T-helper 2 cell (primary cell): Measurements from ENCODE around the gene STX11.
"Not testable (repeated sequence)": the region's sequence is repeated elsewhere in the genome, so short reads cannot be mapped to it uniquely, and the experiment has no call there.

Experiments
- DNase-seq, 5 experiments: peaks; one replicate each; pipeline versions ENCODE4 v3.0.0 to v3.0.0-alpha.2; 2012 to 2022
- total RNA-seq, 2 donors: gene quantifications; one replicate each; lab custom pipeline; 2026; lab: John Stamatoyannopoulos, UW

The STX11 gene
- 24.2 to 42.1 reads per million in 2 donors for total RNA-seq

DNA sequence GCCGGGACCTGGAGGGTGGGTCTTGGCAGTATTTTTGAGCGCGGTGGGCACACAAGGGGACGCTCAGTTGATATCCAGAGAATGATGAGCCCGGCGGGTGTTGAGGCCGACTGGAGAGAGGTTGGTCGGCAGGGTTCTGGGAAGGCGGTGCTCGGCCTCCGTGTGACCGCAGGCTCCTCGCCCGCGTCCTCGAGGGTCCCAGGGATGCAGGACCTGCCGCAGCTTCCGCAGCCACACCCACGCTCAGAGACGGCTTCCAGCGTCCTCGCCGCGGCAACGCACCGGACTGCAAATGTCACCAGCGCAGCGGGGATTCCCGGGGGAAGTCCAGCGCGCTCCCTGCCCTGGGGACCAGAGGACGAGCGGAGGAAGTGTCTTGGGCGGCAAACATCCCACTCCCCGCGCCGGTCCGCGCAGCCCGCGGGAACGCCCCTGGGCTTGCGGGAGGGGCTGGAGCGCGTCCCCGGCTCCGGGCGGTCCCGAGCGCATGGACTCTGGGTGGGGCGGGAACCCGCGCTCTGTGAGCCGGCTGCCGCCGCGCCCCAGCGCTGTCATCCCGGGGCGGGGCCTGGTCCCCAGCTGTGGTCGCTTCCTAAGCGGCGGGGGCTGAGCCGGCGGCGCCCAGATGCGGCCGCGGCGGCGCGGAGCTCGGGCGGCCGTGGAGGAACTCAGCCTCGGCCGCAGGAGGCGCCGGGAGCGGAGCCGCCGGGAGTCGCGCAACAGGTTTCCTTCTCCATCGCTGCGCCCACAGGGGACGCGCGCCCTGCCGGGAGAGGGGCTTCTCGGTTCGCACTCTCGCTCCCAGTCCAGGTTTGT lies at the start of gene STX11:
TSS of gene STX11 (plus strand) at position 624 of the 816 bp plus-strand sequence. CDS start 36,111 bp downstream, outside the sequence.
- DNase-seq, result peak; percentile 44 to 90 (median 57)

DNA sequence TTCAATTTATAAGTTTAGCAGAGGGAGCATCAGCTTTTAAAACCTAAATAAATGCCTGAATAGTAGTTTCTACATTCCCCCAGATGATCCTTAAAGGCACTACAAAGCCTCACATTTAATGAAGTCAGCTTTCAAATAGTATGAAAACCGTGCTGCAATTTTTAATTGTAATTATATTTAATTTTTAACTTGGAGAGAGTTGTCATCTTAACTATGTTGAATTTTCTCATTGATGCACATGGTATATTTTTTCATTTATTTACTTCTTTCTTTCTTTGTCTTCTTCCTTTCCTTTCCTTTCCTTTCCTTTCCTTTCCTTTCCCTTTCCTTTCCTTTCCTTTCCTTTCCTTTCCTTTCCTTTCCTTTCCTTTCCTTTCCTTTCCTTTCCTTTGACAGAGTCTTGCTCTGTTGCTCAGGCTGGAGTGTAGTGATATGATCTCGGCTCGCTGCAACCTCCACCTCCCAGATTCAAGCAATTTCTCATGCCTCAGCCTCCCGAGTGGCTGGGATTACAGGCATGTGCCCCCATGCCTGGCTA lies 47.2 kb upstream of the STX11 start:
- DNase-seq, result no peak

DNA sequence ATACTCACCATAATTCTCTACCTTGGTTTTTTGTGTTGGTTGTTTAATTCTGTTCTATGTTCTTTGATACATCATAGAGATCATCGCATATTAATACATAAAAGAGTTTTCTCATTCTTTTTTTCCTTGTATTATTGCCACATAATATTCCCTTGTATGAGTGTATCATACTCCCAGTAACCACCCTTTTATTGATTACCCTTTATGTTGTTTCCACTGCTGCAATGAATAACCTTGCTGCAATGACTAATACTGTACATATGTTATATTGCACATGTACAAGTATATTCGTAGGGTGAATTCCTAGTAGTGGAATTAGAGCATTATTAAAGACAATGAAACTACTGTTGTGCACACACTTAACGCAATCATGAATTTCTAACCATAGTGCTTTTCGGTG lies 45.8 kb upstream of the STX11 start:
- no peak for DNase-seq

DNA sequence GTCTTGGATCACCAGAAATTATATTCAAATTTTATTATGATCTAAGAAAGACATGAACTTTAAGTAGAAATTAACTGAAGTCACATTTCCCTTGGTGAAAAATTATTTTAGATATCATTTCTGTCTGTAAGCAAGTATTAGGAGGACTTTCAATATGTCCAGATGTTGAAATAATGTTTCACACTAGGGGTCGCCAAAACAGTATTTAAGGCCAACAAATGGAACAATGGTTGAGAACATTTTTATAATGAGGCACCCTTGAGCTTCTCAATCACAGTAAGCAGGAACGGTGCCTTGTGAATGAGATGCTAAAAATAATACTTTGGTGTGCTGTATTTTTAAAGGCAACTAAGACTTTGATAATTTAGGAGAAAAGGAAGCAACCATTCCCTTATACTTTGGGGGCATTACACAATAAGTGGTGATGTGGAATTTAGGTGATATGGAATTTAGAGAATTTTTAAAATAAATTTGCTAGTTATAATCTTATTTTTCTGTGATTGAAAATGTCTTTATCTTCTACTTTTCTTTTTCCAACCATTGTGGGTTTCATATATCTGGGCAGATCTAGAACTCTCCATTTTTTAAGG lies 45.3 kb upstream of the STX11 start:
- peak in 2 of 5 experiments; percentile 41 to 81 for DNase-seq

DNA sequence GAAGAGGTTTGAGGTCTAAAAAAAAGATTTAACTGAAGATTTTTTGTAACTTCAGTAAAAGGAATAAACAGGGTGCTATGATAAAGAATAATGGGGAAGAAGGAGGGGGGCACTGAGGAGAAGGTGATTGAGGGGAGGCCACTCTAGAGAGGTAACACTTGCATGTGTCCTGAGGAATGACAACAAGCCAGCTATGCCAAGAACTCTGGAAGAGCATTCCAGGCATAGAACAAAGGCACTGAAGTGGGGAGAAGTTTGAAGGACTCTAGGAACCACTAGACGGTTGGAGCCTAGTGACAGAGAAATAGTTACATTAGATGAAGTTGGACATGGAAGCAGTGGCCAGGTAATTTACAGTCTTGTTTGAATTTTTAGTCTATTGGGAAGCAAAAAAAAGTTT lies 44.1 kb upstream of the STX11 start:
- no peak for DNase-seq

DNA sequence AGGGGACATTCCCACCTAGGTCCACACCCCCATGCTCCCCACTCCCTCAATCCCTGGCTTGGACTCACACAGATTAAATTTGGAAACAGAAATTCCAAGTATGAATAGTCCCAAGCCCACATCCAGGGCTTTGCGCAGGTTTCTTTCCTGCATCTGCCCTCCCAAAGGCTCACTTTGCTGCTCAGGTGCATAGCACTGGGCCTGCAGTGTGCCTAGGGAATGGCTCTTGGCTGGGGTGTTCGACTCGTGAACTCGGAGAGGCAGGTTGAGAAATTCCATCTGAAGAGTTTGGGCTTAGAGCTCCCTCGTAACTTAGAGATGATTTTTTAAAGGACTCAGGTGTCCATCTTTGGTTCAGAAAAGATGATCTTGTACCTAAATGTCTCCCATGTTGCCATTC lies 40.1 kb upstream of the STX11 start:
- DNase-seq, result no peak

DNA sequence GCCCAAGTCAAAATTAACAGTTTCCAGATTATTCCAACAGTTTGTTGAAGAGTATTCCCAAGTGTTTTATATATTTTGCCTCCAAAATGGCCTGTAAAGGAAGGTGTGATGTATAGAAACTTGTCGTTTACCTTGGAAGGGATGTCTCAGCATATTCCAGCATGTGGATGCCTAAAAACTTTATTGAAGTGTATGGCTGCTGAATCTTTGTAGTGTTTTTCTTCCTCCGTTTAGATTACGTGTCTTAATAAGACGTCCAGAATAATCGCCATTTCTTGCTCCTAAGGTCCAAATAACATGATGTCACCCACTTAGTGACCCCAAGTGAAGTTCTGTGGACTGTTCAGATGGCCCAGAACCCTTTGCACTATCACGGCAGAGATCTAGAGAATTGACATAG lies 37.0 kb upstream of the STX11 start:
- DNase-seq, result no peak

DNA sequence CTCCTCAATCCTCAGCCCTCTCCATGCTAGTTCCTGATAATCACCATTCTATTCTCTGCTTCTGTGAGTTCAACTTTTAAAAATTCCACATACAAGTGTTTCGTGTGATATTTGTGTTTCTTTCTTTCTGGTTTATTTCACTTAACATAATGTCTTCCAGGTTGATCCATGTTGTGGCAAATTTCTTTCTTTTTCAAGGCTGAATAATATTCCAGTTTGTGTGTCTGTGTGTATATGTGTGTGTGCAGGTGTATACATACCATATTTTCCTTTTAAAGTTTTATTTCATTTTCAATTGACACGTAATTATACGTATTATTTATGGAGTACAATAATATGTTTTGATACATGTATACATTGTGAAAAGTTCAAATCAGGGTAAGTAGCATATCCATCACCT lies 35.1 kb upstream of the STX11 start:
- DNase-seq, result no peak

DNA sequence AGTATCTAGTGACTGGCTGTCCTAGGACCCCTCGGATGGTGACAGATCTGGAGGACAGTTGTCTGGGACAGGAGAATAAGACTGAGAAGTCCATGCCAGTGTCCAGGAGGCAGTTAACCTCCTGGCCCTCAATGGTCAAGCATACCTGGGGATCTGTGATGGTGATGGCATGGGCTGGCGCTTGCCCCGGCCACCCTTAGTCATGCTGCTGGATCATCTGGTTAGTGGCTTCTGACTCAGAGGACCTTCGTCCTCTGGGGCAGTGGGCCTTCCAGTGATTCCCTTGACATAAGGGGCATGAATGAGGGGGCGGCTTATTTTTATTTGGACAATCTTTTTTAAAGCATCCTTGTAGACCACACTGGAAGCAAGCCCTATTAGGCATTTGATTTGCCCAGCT lies 30.9 kb upstream of the STX11 start:
- no peak for DNase-seq

DNA sequence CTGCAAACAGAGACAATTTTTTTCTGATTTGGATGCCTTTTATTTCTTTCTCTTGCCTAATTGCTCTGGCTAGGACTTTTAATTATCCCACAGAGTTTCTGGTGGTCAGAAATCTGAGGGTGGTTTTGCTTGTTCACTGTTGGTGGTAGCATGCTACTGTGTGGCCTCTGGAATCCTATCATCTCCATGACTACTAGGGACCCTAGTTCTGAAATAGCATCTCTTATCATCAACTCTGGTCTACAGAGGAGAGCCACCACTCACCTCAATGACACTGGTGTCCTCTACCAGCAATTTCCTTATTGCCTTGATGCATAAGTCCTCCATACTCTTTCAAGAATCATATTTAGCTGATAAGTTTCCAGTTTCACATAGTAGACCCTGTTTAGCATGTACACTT lies 27.5 kb upstream of the STX11 start:
- no peak for DNase-seq

DNA sequence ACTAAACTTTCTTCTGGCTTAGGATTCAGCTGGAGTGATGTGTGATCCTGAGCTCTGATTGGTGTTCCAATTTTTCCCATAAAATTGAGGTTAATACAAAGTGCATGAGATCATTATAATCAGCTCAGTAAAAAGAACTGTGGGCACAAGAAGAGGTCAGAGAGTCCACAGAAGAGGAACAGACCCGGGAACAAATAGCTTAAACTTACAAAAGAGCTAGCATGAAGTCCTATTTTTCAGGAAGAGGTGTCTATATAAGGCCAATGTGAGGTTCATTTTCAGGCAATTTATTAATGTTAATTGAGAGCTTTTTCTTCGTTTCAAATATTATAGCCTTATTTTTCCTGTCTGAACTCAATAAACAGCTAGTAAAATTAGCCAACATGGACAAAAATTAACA lies 26.9 kb upstream of the STX11 start:
- no peak for DNase-seq

DNA sequence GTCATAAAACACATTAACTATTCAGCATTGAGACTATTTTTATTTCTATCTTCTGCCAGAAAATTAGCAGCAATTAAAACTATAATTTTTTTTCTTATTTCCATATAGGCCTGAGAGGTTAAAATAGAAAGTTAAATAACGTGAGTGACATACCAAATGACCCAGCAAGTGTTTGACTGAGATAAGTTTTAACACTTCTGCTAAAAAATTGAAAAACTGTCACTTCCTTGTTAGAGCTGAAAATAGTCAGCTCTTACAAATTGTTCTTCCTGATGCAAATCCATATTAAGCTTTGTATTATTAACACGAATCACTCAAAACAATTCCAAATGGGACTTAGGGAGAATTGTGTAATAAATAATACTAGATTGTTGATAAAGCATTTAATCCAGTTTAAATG lies 26.5 kb upstream of the STX11 start:
- DNase-seq, result no peak

DNA sequence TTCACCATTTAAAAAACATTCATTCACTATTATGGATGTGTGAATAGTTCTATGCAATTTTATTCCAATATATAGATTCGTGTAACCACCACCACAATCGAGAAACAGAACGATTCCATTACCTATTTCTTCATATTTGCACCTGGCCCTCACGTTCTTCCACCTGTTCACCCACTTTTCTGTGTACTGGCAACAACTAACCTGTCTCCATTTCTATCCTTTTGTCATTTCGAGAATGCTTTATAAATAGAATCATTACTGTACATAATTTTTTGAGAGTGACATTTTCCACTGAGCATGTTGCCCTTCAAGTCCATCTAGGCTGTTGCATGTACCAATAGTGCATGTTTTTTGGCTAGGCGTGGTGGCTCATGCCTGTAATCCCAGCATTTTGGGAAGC lies 23.2 kb upstream of the STX11 start:
- DNase-seq, result no peak

DNA sequence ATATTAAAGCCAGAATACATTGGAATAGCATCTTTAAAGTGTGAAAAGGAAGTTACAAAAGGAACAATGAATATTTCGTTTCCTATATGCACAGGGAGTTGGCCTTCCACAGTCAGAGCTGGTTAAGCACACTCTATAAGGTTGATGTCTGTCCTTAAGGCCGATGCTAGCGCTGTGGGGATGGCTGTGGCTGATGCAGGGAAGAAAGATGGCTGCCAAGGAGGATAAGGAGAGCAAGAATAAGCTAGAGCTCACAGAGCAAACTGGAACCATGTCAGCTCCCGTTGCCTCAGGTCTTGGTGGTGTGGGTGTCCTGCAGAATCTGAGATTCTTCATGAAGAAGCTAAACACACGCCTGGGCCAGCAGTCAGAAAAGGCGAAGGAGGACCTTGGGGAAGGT lies 20.8 kb upstream of the STX11 start:
- DNase-seq, result no peak

DNA sequence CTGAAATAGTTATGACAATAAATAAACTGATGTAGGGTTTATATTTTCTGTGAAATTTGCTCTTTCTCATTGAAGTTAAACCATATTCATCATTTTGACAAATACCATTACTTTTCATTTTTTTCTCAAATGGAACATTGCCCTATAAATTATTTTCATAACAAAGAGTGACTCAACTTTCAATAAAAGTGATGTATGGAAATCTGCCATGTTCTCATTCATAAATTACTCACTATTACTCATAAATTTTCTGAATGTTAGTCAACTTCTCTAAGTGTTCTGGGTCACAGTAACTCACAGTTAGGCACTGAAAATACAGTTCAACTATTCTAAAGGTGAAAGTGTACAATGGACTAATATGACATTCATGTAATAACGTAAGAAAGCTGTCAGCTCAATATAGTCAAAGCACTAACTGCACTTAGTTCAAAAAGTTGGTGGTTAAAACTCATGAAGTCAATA lies 19.0 kb upstream of the STX11 start:
- peak in 1 of 5 experiments; percentile 53 for DNase-seq

DNA sequence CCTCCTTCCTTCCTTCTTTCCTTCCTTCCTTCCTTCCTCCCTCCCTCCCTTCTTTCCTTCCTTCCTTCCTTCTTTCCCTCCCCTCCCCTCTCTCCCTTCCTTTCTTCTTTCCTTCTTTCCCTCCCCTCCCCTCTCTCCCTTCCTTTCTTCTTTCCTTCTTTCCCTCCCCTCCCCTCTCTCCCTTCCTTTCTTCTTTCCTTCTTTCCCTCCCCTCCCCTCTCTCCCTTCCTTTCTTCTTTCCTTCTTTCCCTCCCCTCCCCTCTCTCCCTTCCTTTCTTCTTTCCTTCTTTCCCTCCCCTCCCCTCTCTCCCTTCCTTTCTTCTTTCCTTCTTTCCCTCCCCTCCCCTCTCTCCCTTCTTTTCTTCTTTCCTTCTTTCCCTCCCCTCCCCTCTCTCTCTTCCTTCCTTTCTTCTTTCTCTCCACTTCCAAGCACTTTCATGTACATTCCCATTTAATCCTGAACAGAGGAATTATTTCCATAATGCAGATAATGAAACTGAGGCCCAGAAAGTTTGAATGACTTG lies 18.1 kb upstream of the STX11 start:
- DNase-seq, result not testable (repeated sequence)

DNA sequence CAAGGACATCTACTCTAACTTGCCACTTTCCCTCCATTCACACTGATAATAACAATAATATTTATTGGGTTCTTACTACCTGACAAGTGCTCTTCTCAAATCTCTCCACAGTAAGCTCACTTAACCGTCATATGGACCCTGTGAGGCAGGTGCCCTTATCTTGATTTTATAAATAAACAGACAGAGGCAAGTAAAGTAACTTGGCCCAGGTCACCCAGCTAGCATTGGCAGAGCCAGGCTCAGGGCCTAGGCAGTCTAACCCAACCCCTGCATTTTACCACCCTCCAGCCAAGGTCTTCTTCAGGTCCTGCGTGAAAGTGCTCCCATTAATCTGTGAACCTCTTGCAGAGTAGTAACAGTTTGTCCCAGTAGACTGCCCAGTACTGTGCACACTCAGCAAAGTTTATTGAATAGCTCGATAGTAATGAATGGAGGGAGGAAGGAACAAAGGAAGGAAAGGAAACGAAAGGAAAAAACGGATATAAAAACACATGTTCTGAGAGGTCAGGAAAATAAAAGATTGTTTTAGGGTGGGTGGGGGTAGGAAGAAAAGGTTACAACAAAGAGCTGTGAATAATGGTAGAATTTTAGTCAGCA lies 17.0 kb upstream of the STX11 start:
- DNase-seq, result no peak

DNA sequence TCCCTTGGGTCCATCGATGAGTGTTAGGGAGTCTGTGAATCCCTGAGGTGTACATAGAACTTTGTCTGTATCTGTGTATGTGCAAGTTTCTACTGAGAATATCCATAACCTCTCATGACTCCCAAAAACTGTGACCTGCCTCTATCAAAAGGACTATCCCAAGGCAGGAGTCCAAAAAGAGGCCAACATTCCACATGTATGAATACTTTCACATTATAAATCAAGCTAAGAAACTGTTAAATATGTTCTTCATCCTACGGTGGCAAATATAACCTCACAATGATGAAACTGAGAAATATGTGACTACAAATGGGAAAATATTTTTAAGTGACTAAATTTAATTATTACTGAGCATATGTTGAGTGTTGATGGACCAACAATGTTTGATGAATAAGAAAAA lies 16.1 kb upstream of the STX11 start:
- DNase-seq, result no peak

DNA sequence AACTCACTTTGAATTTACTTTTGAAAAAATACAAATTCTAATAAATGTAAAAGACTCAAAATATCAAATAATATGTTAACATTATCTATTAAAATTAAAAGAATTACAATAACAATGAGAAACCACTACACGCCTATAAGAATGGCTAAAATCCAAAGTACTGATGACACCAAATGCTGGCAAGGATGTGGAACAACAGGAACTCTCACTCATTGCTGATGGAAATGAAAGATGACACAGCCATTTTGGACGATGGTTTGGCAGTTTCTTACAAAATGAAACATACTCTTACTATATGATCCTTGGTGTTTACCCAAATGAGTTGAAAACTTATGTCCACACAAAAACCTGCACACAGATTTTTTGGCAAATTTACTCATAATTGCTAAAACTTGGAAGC lies 15.6 kb upstream of the STX11 start:
- no peak for DNase-seq

DNA sequence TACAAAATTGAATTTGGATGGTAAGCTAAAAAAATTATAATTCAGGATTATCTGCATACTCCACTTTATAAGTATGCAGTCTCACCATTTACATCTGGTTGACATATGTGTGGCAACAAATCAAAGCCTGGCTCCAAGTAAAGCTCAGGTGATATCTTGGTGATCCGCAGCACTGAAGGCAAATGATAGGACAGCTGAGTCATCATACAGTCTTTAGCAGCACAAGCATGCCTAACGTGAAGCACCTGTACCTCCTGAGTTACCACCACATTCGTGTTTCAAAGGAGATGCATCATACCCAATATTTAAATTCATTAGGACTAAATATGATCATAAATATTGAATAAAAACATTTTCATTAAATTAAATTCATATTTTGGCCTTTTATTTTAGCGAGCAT lies 11.8 kb upstream of the STX11 start:
- no peak for DNase-seq

DNA sequence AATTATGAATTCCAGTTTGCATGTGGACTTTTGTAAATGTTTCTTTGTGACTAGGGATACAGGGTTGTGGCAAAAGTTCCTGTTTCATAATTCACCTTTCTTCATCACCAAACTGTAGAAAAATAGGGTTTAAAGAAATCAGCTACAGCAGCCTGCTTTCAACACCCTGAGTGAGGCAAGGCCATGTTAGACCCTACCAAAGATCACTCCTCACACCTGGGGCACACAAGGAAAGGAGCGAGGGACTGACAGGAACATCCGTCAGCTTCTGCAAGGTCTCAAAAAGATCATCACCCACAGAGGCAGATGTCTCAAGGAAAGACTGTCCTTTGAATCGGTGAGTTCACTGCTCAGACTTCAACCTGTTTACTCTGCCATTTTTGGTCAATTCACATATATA lies 10.5 kb upstream of the STX11 start:
- no peak for DNase-seq

DNA sequence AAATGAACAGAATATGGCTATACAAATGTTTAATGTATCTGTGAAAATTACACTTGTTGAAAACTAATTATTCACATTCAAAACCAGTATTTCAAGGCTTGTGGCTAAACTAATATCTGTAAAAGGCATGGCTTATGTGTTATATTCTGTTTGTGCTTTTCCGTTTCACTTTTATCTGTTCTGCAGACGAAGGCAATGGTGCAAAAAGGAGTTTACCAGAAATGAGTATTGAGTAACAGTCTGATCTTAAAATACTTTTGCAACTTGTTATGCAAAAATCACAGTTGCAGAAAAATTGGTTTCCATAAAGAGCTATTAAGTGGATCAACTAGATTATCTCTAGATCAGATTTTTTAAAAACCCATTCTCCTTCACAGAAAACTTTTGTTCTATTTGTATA lies 9.4 kb upstream of the STX11 start:
- DNase-seq, result peak in 1 of 5 experiments; percentile 24

DNA sequence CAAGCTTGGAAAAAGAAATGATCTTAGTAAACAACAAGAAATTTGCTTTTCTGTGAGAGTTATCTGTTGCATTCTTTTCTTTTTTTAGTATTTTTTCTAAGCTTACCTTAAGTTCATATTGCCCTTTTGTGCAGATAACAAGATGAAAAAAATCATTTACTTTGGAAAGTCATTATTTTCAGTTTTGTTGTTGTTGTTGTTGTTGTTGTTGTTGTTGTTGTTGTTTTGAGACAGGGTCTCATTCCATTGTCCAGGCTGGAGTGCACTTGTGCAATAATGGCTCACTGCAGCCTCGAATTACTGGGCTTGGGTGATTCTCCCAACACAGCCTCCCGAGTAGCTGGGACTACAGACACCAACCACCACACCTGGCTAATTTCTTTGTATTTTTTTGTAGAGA lies 8.8 kb upstream of the STX11 start:
- DNase-seq, result no peak
